SK-N-MC (cell line): ENCODE data around the gene LRRC28.

Experiments used
- EZH2 ChIP-seq: fragments of 200-600 bp; sonication (generic); IDR thresholded peaks from one replicate; pipeline ENCODE4 v1.6.1; 2017; ENCODE audit warnings: antibody characterized with exemption
- FOXP2 ChIP-seq: optimal IDR thresholded peaks from 2 replicates; pipeline ENCODE3; 2011; ENCODE audit warnings: mild to moderate bottlenecking, moderate library complexity; ENCODE audit not compliant: insufficient read depth; ENCODE audit errors: extremely low read length, control extremely low read depth
- POLR2AphosphoS5 ChIP-seq: IDR thresholded peaks from 2 replicates; pipeline ENCODE4 v1.6.1; 2012; ENCODE audit warnings: mild to moderate bottlenecking, low read depth, low read length, borderline replicate concordance

- no peak for TF ChIP-seq EZH2
- no peak for TF ChIP-seq FOXP2
- no peak for TF ChIP-seq POLR2AphosphoS5
Measured at GRCh38 chr15:99305761-99306505, 54.7 kb downstream of the LRRC28 start.
